ENCODE measurements around the gene CILP2.

CILP2 gene

DNA sequence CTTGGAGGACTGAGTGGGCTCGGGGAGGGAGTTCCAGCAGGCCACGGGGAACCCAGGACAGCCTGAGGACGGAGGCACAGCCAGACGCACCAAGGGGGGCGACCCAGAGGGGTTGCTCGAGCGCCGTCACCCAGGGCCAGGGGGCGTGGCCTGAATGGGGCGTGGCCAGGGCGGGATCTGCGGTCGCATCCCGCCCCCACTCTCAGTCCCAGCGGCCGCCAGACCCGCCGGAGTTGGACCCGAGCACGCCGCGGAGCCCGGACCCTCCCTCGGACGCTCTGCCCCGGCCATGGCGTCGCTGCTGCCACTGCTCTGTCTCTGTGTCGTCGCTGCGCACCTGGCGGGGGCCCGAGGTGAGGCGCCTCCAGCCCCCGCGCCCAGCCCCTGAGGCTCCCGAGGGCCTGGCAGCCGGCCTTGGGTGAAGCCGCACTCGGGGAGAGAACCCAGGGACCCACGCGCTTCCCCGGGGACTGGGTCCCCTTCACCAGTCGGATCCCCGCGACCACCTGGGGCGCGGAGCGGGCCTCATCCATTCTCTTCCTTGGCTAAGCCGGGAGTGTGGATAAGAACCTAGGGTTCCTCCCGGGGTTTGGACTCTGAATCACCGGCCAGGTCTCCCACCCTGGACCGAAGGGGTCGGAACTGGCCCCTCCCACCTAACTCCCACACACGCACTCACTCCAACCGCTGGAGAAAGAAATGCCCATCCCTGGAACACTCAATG lies at the start of gene CILP2:
CILP2 (plus strand) TSS at position 205 of the 724 bp plus-strand sequence; CDS start at position 290, 85 bp downstream.
- no peak for FAIRE-seq

DNA sequence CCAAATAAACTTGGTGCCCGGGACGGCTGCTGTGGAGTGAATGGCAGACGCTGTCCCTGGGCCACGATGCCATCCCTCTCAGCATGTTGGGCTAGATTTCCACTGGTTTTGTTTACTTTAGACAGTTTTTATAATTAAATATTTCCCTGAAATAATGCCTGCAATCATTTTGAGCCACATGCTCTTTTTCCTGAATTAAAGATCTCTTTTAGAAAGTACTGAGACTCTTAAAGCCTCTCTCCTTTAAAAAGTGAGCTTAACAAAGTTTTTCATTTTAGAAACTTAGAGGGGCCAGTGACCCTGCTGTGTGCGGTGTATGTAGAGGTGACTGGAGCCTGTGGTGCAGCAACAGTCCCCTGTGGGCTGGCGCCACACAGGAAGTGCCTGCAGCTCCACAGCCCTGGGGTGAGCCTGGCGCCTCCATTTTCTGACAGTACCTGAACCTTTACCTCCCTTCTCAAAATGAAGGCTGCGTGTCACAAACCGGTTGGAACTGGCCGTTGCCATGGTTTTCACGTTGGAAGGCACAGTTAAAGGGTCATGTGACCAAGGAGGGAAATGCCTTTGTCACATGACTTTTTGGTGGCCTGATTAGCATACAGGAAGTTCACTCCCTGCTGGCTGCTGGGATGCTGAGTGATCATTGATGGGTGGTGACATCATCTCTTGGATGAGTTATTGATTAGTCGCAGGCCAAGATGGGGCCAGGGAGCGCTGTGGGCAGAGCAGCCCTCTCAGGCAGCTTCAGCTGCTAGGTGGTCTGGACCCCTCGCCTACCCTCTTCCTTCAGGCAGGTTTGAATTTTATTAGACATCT lies 49.0 kb upstream of the CILP2 start:
- peak; percentile 77 for FAIRE-seq

GRCh38 chr19:19489804-19490204 lies 48.3 kb upstream of the CILP2 start:
- FAIRE-seq, result no peak

GRCh38 chr19:19490214-19490968 lies 47.7 kb upstream of the CILP2 start:
- FAIRE-seq, result peak; percentile 78

DNA sequence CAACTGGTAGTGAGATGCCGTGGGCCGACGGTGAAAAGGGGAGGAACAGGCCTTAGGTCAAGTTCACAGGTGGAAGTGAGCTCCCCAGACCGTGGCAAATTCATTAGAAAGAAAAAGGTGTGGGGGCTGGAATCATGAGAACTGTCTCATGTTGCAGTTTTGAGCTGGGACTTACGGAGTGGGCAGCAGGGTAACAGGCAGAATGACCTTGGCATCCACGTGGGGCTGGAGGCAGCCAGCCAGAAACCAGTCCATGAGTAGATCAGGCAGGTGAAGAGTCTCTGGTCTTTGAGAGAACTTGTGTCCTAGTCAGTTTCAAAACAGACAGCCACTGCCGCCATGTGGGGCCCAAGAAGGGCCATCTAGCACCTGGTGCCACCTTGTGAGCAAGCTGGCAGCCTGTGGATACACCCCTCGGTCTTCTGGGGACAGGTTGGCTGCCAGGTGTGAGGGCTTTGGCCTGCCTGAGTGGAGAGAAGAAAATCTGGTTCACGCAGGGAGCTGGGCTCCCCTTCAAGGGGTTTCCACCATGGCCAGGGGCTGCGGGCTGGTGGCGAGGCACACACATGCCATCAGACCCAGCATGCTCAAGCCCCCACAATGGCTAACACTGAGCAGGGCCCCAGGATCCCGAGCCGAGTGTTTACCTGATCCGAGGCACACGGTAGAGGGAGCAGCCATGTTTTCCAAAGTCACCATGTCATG lies 46.6 kb upstream of the CILP2 start:
- no peak for FAIRE-seq

DNA sequence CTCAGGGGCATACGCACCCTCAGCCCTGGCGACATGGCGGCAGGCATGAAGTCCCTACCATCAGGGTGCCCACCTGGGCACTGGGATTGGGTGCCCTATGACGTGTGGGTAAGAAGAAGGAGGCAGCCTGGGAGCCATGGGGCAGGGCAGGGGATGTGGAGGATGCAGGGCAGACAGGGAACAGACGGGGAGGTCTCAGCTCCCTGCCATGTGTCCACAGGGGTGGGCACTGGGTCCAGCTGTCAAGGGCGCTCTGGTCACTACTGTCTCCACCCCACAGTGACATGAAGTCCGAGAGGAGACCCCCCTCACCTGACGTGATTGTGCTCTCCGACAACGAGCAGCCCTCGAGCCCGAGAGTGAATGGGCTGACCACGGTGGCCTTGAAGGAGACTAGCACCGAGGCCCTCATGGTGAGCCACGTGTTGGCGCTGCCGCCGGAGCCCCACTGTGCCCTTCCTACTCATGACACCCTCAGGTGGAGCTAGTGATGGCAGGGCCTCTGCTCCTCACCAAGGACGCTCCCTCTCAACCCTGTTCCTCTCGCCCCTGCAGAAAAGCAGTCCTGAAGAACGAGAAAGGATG lies 45.9 kb upstream of the CILP2 start:
- FAIRE-seq, result no peak

GRCh38 chr19:19493841-19494546 lies 44.1 kb upstream of the CILP2 start:
- FAIRE-seq, result no peak

DNA sequence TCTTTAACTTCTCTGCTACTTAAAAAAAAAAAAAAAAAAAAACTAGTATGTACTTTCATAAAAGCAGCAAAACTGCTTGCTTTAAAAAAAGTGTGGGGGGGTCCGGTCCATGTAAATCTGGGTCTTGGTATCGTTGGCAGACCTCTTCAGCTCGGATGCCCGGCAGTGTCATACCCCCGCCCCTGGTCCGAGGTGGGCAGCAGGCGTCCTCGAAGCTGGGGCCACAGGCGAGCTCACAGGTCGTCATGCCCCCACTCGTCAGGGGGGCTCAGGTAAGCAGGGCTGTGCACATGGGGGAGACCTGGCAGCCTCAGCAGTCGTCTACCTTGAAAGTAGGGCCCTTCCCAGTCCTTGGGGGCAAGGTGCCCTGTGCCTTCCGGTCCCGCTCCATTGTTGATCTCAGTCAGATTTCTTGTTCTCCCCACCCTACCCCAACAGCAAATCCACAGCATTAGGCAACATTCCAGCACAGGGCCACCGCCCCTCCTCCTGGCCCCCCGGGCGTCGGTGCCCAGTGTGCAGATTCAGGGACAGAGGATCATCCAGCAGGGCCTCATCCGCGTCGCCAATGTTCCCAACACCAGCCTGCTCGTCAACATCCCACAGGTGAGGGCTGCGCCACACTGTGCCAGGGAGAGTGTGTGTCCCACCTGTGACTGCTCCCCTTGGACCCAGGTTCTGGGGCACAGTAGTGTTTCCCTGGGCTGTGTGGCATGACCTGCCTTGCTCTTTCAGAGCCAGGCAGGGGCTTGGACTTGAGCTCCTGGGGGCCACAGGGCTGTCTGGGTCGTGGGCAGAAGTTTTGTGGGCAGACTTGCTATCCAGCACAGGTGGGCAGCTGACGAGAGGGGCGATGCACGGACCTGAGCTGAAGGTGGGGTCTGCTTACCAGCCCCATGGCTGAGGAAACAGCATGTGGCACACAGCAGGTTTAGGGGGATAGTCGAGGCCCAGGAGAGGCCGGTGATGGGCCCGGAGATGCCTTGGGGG lies 42.2 kb upstream of the CILP2 start:
- FAIRE-seq, result no peak

- no peak for FAIRE-seq
Measured at GRCh38 chr19:19498255-19498991, 39.6 kb upstream of the CILP2 start.

- no peak for FAIRE-seq
Measured at GRCh38 chr19:19499272-19499995, 38.6 kb upstream of the CILP2 start.

DNA sequence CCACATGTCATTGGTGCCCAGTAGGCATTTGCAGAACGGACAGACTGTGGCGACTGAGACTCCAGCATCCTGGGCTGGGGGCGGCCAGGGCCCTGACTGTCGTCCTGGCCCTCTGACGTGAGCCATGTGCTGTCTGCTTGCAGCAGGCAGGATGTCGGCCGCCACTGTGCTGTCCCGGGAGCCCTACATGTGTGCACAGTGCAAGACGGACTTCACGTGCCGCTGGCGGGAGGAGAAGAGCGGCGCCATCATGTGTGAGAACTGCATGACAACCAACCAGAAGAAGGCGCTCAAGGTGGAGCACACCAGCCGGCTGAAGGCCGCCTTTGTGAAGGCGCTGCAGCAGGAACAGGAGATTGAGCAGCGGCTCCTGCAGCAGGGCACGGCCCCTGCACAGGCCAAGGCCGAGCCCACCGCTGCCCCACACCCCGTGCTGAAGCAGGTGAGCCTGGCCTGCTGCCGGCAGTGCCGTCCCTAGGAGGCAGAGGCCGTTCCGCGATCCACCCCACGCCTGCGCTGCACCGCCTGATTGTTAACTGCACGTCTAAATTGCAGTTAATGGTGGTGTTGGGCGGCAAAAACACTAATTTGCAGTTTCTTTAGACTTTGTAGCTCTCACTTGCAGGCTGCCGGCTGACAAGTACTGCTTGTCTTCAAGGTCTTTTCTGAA lies 37.0 kb upstream of the CILP2 start:
- no peak for FAIRE-seq

DNA sequence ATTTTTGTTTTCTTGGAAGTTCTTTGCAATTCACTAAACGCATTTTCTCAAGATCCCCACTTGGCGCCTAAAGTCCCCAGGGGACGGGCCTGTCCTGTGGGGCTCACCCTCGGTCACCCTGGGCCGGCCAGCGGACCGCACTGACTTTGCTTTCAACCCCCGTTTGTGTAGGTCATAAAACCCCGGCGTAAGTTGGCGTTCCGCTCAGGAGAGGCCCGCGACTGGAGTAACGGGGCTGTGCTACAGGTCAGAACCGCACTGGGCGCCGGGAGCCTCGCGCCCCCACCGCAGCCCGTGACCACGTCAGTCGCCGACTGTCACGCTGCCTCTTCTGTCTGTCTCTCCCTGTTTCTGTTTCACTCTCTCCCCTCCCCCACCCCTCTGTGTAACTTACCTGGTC lies 36.3 kb upstream of the CILP2 start:
- FAIRE-seq, result no peak

DNA sequence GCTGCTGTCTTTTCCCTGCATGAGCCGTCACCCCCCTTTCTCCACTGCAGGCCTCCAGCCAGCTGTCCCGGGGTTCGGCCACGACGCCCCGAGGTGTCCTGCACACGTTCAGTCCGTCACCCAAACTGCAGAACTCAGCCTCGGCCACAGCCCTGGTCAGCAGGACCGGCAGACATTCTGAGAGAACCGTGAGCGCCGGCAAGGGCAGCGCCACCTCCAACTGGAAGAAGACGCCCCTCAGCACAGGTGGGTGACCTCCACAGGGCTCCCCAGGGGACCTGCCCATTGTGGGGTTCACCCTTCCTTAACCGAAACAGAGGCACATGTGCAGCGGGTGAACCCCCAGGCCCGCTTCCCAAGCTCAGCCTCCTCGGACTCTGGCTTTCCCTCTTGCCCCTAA lies 35.8 kb upstream of the CILP2 start:
- FAIRE-seq, result no peak

DNA sequence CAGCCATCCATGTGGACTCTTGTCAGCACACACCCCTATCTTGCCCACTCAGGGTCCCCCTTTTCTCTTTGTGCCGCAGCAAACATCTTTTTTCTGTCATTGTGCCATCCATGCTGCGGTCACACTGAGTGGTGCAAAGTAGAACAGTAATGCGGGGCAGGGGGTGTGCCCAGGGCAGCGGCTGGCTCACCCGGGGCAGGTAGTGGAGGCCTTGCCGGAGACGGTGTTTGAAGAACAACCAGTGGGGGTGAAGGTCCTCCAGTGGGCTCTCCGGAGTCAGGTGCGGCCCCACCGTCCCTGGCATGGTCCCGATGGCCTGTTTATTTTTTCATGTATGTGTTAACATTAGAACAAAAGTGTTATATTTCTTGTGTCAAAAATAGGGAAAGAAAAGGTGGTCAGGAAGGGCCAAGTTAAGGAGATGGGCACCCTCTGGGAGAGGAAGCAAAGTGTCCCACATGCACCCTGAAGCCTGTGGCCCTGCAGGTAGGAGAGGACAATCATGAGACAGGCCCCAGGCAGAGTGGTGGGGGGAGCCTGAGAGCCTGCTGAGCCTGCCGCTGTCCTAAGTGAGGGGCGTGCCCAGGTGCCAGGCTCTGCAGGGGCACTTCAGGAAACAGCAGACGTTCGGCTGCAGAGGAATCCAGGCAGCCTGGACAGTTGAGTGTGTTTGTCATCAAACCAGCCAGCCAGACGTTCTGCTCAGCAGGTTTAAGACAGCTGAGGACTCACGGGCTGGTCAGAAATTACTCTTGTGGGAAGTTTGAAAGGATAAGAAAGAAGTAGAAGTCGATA lies 35.1 kb upstream of the CILP2 start:
- FAIRE-seq, result no peak

DNA sequence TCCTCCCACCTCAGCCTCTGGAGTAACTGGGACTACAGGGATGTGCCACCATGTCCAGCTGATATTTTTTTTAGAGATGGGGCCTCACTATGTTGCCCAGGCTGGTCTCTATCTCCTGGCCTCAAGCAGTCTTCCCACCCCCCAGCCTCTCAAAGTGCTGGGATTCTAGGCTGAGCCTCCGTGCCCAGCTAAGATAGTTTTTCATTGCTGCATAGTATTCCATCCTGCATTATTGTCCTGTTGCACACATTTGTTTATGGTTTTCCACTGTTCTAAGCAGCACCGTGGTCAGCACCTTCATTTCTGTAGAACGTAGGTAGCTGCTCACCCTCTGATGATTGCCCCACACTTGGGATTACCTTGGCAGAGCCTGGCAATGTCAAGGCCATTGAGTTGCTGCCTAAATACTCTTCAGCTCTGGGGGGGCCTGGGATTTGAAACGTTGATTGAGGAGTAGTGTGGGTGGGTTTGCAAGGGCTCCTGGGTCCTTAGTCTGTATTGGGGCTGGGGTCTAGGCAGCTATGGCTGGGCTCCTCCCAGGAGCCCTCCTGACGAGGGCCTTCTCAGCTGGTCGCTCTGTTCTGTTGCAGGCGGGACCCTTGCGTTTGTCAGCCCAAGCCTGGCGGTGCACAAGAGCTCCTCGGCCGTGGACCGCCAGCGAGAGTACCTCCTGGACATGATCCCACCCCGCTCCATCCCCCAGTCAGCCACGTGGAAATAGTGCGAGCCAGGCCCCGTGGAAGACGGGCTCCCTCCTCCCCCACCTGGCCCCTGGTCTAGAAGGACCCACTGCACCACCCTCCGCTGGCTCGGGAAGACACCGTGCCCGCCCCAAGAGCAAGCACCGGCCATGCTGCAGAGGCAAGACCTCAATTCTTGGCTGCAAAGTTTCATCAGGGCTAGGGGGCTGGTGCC lies 33.1 kb upstream of the CILP2 start:
- no peak for FAIRE-seq

- no peak for FAIRE-seq
Measured at GRCh38 chr19:19505669-19506326, 32.3 kb upstream of the CILP2 start.

All from endometrium (tissue), 2 donors.